A673 (cell line): Measurements from ENCODE around the gene NARF. TPM values are rescaled to one million over a fixed set of nuclear protein-coding genes. Genes with fewer than 3 reads are reported as not detected.

Experiments used
- BruUV-seq: library from RNA; stranded (reverse); fragments of 400-500 nt; replicated peaks from 2 replicates; lab custom pipeline; 2021; lab: Mats Ljungman, UMichigan
- CTCF ChIA-PET: fragments of 300-600 bp; sonication (Branson Sonifier 250); formaldehyde crosslinking; loops from one replicate; lab custom pipeline; 2022; ENCODE audit warnings: antibody characterized with exemption; lab: Charles Lee
- POLR2A ChIA-PET: fragments of 300-600 bp; sonication (Branson Sonifier 250); formaldehyde crosslinking; loops from one replicate; lab custom pipeline; 2022; ENCODE audit warnings: antibody characterized with exemption; ENCODE audit not compliant: low non-redundant PET; lab: Charles Lee
- DNase-seq: peaks from one replicate; pipeline ENCODE4 v3.0.0-alpha.2; 2015; ENCODE audit warnings: low spot score
- H3K27ac ChIP-seq: fragments of 200-600 bp; sonication (generic); 2 replicates; pipeline ENCODE4 v1.5.1; 2016; ENCODE audit warnings: mixed run types, low read depth, mild to moderate bottlenecking, mixed read lengths, antibody characterized with exemption, low read length; ENCODE audit not compliant: poor library complexity, severe bottlenecking
- H3K27me3 ChIP-seq: fragments of 200-600 bp; sonication (generic); replicated peaks from 2 replicates; pipeline ENCODE4 v1.6.1; 2017; ENCODE audit warnings: mixed run types, low read depth, mild to moderate bottlenecking, mixed read lengths, antibody characterized with exemption, low read length; ENCODE audit not compliant: insufficient read depth, poor library complexity
- H3K36me3 ChIP-seq: fragments of 200-600 bp; sonication (generic); 2 replicates; pipeline ENCODE4 v1.6.1; 2016; ENCODE audit warnings: mixed run types, mild to moderate bottlenecking, mixed read lengths, antibody characterized with exemption, low read length; ENCODE audit not compliant: insufficient read depth, poor library complexity, severe bottlenecking
- H3K4me1 ChIP-seq: fragments of 200-600 bp; sonication (generic); 2 replicates; pipeline ENCODE4 v1.6.1; 2017; ENCODE audit warnings: mixed run types, mild to moderate bottlenecking, mixed read lengths, antibody characterized with exemption, low read length; ENCODE audit not compliant: insufficient read depth, poor library complexity, severe bottlenecking
- H3K4me3 ChIP-seq: fragments of 200-600 bp; sonication (generic); 2 replicates; pipeline ENCODE4 v1.5.1; 2016; ENCODE audit warnings: low read depth, mixed run types, mild to moderate bottlenecking, mixed read lengths, low read length; ENCODE audit not compliant: poor library complexity, severe bottlenecking
- H3K9me3 ChIP-seq: fragments of 200-600 bp; sonication (generic); 2 replicates; pipeline ENCODE4 v1.6.1; 2016; ENCODE audit warnings: mixed run types, low read depth, mild to moderate bottlenecking, mixed read lengths, antibody characterized with exemption, low read length; ENCODE audit not compliant: poor library complexity, severe bottlenecking
- EZH2 ChIP-seq: fragments of 200-600 bp; sonication (generic); IDR thresholded peaks from 2 replicates; pipeline ENCODE4 v1.6.1; 2017; ENCODE audit warnings: borderline replicate concordance, low read depth, mild to moderate bottlenecking, mixed read lengths, antibody characterized with exemption, low read length; ENCODE audit not compliant: poor library complexity, severe bottlenecking
- intact Hi-C: fragments of 100-400 bp; cut with micrococcal nuclease; formaldehyde crosslinking; loops from one replicate; pipeline ENCODE4 v1.10.0; 2022; ENCODE audit not compliant: unreplicated experiment
- total RNA-seq: library from RNA; stranded (reverse); gene quantifications from 2 replicates; pipeline ENCODE4 v1.2.3, GENCODE V29; 2021
- TF ChIP-seq, protein P1 (sequence below): fragments of 300-800, 200-600 bp; sonication (generic); conservative IDR thresholded peaks from 2 replicates; pipeline ENCODE4 v1.5.1; 2017; ENCODE audit warnings: low read depth, mild to moderate bottlenecking, antibody characterized with exemption, low read length, moderate library complexity, mixed read lengths

The NARF gene
- total RNA-seq, 1 experiment from 2014 or later: 74.1 TPM

DNA sequence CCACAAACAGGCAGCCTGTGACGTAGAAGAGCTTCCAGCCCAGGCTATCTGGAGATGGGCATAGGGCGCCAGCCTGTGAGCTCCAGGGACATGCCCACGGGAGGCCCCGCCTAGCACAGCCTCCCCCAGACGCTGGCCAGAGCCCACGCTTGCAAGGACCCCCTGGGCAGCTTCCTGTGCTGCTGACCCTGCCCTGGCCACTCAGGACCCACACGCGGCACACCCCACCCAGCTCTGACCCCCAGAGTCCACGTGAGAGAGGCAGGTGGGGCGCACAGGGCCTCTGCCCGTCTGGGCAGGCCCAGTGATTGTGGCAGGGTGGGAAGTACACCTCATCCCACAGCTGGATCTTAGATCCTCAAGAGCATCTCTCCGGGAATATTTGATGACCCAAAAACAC, 11.9 kb upstream of the NARF start:
- peaks cover 14% of the 10 kb centered on the region for H3K4me1 ChIP-seq
- intact Hi-C loops: no loop called here
- no peaks in the 10 kb centered on the region for H3K27me3 ChIP-seq
- no TSS peak for BruUV-seq
- H3K36me3 ChIP-seq: peaks cover 10% of the 10 kb centered on the region
- H3K9me3 ChIP-seq: no peaks in the 10 kb centered on the region
- TF ChIP-seq, protein P1, sequence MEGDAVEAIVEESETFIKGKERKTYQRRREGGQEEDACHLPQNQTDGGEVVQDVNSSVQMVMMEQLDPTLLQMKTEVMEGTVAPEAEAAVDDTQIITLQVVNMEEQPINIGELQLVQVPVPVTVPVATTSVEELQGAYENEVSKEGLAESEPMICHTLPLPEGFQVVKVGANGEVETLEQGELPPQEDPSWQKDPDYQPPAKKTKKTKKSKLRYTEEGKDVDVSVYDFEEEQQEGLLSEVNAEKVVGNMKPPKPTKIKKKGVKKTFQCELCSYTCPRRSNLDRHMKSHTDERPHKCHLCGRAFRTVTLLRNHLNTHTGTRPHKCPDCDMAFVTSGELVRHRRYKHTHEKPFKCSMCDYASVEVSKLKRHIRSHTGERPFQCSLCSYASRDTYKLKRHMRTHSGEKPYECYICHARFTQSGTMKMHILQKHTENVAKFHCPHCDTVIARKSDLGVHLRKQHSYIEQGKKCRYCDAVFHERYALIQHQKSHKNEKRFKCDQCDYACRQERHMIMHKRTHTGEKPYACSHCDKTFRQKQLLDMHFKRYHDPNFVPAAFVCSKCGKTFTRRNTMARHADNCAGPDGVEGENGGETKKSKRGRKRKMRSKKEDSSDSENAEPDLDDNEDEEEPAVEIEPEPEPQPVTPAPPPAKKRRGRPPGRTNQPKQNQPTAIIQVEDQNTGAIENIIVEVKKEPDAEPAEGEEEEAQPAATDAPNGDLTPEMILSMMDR: no peak
- TF ChIP-seq EZH2: no peak
- H3K4me3 ChIP-seq: no peak overlapping the region
- DNase-seq: no peak
- no peak overlapping the region for H3K27ac ChIP-seq
- ChIA-PET CTCF (no interaction called here), POLR2A (no interaction called here)

DNA sequence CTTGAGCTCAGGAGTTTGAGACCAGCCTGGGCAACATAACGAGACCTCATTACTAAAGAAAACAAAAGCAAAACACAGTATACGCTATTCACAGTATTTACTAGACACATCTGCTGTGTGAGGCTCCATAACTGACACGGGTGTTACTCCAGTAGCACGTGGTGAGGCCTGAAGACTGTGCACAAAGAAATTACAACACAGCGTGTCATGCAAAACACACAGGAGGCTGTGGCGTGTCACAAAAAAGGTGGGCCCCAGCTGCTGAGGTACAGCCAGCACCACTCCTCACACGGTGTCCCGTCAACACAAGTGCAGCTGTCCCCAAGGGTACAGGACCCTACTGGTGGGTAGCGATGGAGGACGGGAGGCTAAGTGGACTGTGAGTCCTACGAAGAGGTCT, 10.7 kb upstream of the NARF start:
- H3K36me3 ChIP-seq: peaks cover 10% of the 10 kb centered on the region
- H3K27ac ChIP-seq: no peak overlapping the region
- DNase-seq: no peak
- CTCF ChIA-PET: no interaction called here
- H3K9me3 ChIP-seq: no peaks in the 10 kb centered on the region
- H3K27me3 ChIP-seq: no peaks in the 10 kb centered on the region
- TF ChIP-seq, protein P1: no peak
- TF ChIP-seq EZH2: no peak
- no TSS peak for BruUV-seq
- POLR2A ChIA-PET: no interaction called here
- peaks cover 14% of the 10 kb centered on the region for H3K4me1 ChIP-seq
- no peak overlapping the region for H3K4me3 ChIP-seq
- intact Hi-C loops: no loop called here

DNA sequence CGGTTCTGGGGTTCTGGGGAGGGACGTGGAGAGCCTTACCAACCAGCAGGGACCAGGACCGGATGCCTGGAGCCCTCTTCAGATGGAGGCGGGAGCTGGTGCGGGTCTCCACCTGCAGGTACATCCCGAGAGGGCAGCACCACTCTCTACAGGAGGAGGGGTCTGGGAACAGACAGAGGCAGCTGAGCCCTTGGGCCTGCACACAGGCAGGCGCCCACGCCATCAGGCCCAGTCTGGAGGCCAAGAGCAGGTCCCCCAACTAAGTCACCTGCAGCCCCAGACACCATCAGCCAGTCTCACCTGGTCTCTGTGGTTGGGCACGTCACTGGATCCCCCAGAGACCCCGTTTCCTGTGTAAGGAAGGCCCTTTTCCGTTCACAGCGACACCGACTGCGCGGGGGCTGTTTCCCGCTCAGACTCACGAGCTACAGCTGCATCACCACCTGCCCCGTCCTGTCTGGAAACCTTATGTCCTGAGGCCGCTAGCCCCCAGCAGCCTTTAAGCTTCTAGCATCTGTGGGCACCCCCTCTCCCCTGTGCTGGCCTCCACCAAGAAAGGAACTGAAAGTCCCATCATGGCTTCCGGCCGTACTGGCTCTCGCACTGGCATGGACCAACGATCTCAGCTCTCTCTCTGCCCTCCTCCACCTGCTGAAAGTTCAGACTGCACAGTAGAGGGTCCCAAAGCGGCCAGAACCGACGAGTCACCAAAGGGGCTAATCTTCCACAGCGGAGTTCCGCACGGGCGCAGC, 9.2 kb upstream of the NARF start:
- Histone ChIP-seq H3K4me1 (peaks cover 14% of the 10 kb centered on the region), H3K27me3 (no peaks in the 10 kb centered on the region), H3K36me3 (peaks cover 6% of the 10 kb centered on the region), H3K9me3 (no peaks in the 10 kb centered on the region), H3K27ac (peak overlapping the region; percentile 93), H3K4me3 (peak overlapping the region; percentile 99)
- BruUV-seq: no TSS peak
- TF ChIP-seq, protein P1: no peak
- TF ChIP-seq EZH2: no peak
- CTCF ChIA-PET: no interaction called here
- no peak for DNase-seq
- POLR2A ChIA-PET: no interaction called here
- intact Hi-C loops: no loop called here
